GM12878 (cell line): ENCODE data around the gene PRUNE2. TPM values are rescaled to one million over a fixed set of nuclear protein-coding genes. Genes with fewer than 3 reads are reported as not detected.

Experiments used
- ATAC-seq: fragments of 200-7000 bp; cut with Tn5 transposase; 3 replicates; pipeline ENCODE4 v1.9.1; 2020; ENCODE audit warnings: mild to moderate bottlenecking, moderate library complexity
- BruUV-seq: library from RNA; stranded (reverse); fragments of 400-500 nt; replicated peaks from 2 replicates; lab custom pipeline; 2021; lab: Mats Ljungman, UMichigan
- CTCF ChIA-PET: fragments of 300-600 bp; sonication (Branson Sonifier 250); formaldehyde crosslinking; extraction: SDS; loops from one replicate; lab custom pipeline; 2021; ENCODE audit warnings: inconsistent platforms; lab: Yijun Ruan, JAX
- POLR2A ChIA-PET: fragments of 350-600 bp; formaldehyde crosslinking; extraction: SDS; loops from one replicate; lab custom pipeline; 2021; ENCODE audit warnings: inconsistent platforms; lab: Charles Lee
- RAD21 ChIA-PET: fragments of 300-600 bp; sonication (Branson Sonifier 250); formaldehyde crosslinking; loops from one replicate; lab custom pipeline; 2023; ENCODE audit warnings: antibody characterized with exemption; ENCODE audit not compliant: unreplicated experiment; lab: Charles Lee
- SMC1A ChIA-PET: fragments of 300-600 bp; sonication (Branson Sonifier 250); formaldehyde crosslinking; loops from one replicate; lab custom pipeline; 2023; ENCODE audit not compliant: unreplicated experiment, uncharacterized antibody; lab: Charles Lee
- DNase-seq: peaks from one replicate; pipeline ENCODE4 v3.0.0-alpha.2; 2011; ENCODE audit warnings: low read depth, low spot score
- FAIRE-seq: peaks from 3 replicates; lab custom pipeline; 2011; peaks lifted over from hg19 to GRCh38; lab: Jason Lieb, UNC
- H2AFZ ChIP-seq: 2 replicates; pipeline ENCODE4 v1.6.0; 2011; ENCODE audit warnings: low read depth, low read length, control low read depth; ENCODE audit not compliant: control insufficient read depth
- H3K27ac ChIP-seq: 2 replicates; pipeline ENCODE4 v1.5.1; 2011; ENCODE audit warnings: control low read depth; ENCODE audit not compliant: control insufficient read depth, insufficient read depth
- H3K27me3 ChIP-seq, 2 experiments: replicated peaks in 1 of 2; 2 replicates each; pipeline versions ENCODE4 v1.6.0 to v1.6.1; 2011; ENCODE audit warnings: low read length in 1 of 2; ENCODE audit not compliant: control insufficient read depth in 2 of 2, insufficient read depth in 2 of 2
- H3K36me3 ChIP-seq, 2 experiments: 2 replicates each; pipeline ENCODE4 v1.5.1; 2011; ENCODE audit warnings: low read length in 1 of 2; ENCODE audit not compliant: control insufficient read depth in 2 of 2, insufficient read depth in 2 of 2
- H3K4me1 ChIP-seq: 2 replicates; pipeline ENCODE4 v1.6.1; 2011; ENCODE audit warnings: mild to moderate bottlenecking, low read length, moderate library complexity, mixed read lengths; ENCODE audit not compliant: control insufficient read depth, insufficient read depth
- H3K4me2 ChIP-seq: 2 replicates; pipeline ENCODE4 v1.6.0; 2011; ENCODE audit warnings: control low read depth; ENCODE audit not compliant: control insufficient read depth, insufficient read depth
- H3K4me3 ChIP-seq: fragments of 200-600 bp; sonication (generic); 2 replicates; pipeline ENCODE4 v1.5.1; 2016
- H3K79me2 ChIP-seq: 2 replicates; pipeline ENCODE4 v1.6.0; 2011; ENCODE audit warnings: low read length; ENCODE audit not compliant: control insufficient read depth, insufficient read depth
- H3K9ac ChIP-seq: 2 replicates; pipeline ENCODE4 v1.8.0; 2011; ENCODE audit warnings: low read length, control low read depth, mixed read lengths; ENCODE audit not compliant: control insufficient read depth, insufficient read depth
- H3K9me3 ChIP-seq: replicated peaks from 3 replicates; pipeline ENCODE4 v1.5.1; 2011; ENCODE audit warnings: mild to moderate bottlenecking, low read length; ENCODE audit not compliant: control insufficient read depth, insufficient read depth
- H4K20me1 ChIP-seq: 2 replicates; pipeline ENCODE4 v1.6.0; 2011; ENCODE audit not compliant: control insufficient read depth, insufficient read depth
- BCLAF1 ChIP-seq: fragments of 450-650 bp; IDR thresholded peaks from 2 replicates; pipeline ENCODE4 v1.6.1; 2017; ENCODE audit warnings: antibody characterized with exemption, mild to moderate bottlenecking, moderate library complexity
- IRF4 ChIP-seq: IDR thresholded peaks from 2 replicates; pipeline ENCODE4 v1.6.1; 2011; ENCODE audit warnings: low read depth, low read length
- MEF2A ChIP-seq: IDR thresholded peaks from 2 replicates; pipeline ENCODE4 v1.6.1; 2011; ENCODE audit warnings: low read depth, mild to moderate bottlenecking, low read length, moderate library complexity; ENCODE audit not compliant: insufficient read depth
- RFX5 ChIP-seq: IDR thresholded peaks from 2 replicates; pipeline ENCODE4 v1.6.1; 2011; ENCODE audit warnings: low read depth, low read length, improper control_type of control experiment
- ZBTB4 ChIP-seq: fragments of 450-650 bp; formaldehyde crosslinking; IDR thresholded peaks from 2 replicates; pipeline ENCODE4 v1.4.0; 2022; ENCODE audit warnings: mild to moderate bottlenecking, moderate library complexity
- WGBS: methylation state at CpG from one replicate; pipeline ENCODE4 v1.1.6; 2016; ENCODE audit warnings: low lambda C conversion rate; ENCODE audit not compliant: insufficient replicate concordance, insufficient coverage; ENCODE audit errors: missing lambda C conversion rate; 5-methylcytosine and 5-hydroxymethylcytosine counted together
- in situ Hi-C: fragments of 300-500 bp; cut with MboI; formaldehyde crosslinking; loops from 9 replicates; pipeline ENCODE4 v1.14.3; 2018; ENCODE audit warnings: mixed read lengths
- intact Hi-C: fragments of 100-400 bp; cut with micrococcal nuclease; formaldehyde crosslinking; loops from one replicate; pipeline ENCODE4 v1.14.2; 2022; ENCODE audit not compliant: unreplicated experiment
- polyA plus RNA-seq, 11 experiments: library from polyadenylated mRNA; depleted of rRNA in 4 of 11; unstranded in 6 of 11; stranded (reverse) in 5 of 11; fragments of >200 nt; fragmentation: Nextera tagmentation in 4 of 11; fragmentation: Illumina TruSeq in 1 of 11; extraction: Ambion mirVana in 4 of 11; extraction: Trizol in 1 of 11; gene quantifications; 1 replicate in 1 of 11; 2 replicates in 10 of 11; pipeline versions ENCODE4 v1.2.1 to v1.2.3, GENCODE V29; 2011 to 2016; ENCODE audit warnings: inconsistent platforms in 2 of 11, missing spikeins in 2 of 11, low read depth in 1 of 11
- total RNA-seq, 4 experiments: library from RNA; depleted of rRNA in 3 of 4; stranded (reverse); fragments of >200 nt in 3 of 4; fragmentation: Illumina TruSeq in 1 of 4; extraction: Trizol in 1 of 4; gene quantifications; 2 replicates each; pipeline versions ENCODE4 v1.2.1 to v1.2.3, GENCODE V29; 2013 to 2021

Gene PRUNE2
- total and polyA plus RNA-seq, 10 of the 15 experiments (the other 5 are each of a cell fraction or from before 2014, with no cell fraction given): 0.07 to 0.63 (median 0.25) TPM

- no peak for TF ChIP-seq IRF4
Measured at GRCh38 chr9:76650692-76651091, 255.2 kb downstream of the PRUNE2 start (continued).

DNA sequence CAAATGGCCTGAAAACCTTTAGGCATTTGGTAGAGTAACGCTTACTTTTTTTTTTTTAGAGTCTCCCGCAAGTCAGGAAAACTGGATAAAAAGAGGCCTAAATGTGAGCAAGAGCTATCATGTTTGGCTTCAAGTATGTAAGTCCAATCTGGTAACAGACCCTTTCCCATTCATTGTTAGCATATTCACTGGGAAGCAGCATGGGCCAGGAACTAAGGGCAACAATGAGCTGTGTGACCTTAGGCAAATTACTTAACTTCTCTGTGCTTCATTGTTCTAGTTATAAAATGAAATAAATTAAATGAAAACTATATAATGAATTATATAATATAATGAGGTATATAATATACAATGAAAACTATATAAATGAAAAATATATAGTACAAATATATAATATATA is 256.0 kb downstream of the PRUNE2 start:
- FAIRE-seq (no peak), DNase-seq (no peak), ATAC-seq (no peak)
- 85% methylated on average over 2 of the region's 2 CpGs for WGBS
- Histone ChIP-seq H2AFZ (no peak overlapping the region), H3K27ac (no peak overlapping the region), H4K20me1 (no peaks in the 10 kb centered on the region), H3K9me3 (no peaks in the 10 kb centered on the region), H3K4me2 (no peak overlapping the region), H3K4me3 (no peak overlapping the region), H3K79me2 (no peaks in the 10 kb centered on the region), H3K9ac (no peak overlapping the region), H3K4me1 (peaks cover 4% of the 10 kb centered on the region), H3K36me3 (no peaks in the 10 kb centered on the region), H3K27me3 (no peaks in the 10 kb centered on the region)
- ChIA-PET CTCF (interaction anchor here (0.9 to 2.2 kb wide), 2 partner anchors 10 to 18 kb away, joined by 3 to 4 read pairs; no protein-coding TSS in a partner anchor), SMC1A (no interaction called here), RAD21 (interaction anchor here (0.6 to 0.7 kb wide), 2 partner anchors 8 to 213 kb away, joined by 3 read pairs; no protein-coding TSS in a partner anchor), POLR2A (no interaction called here)
- BruUV-seq: no TSS peak
- no peak for TF ChIP-seq MEF2A
- TF ChIP-seq BCLAF1: no peak
- no peak for TF ChIP-seq RFX5
- no peak for TF ChIP-seq ZBTB4 (CRISPR knock-in tag)
- in situ Hi-C loops: no loop called here
- intact Hi-C loops: no loop called here
